PFSK-1 (cell line): Measurements from ENCODE around the gene TLNRD1.

ENCODE experiments used
- FOXP2 ChIP-seq: optimal IDR thresholded peaks from 2 replicates; pipeline ENCODE3; 2011; ENCODE audit warnings: borderline replicate concordance, control low read depth, inconsistent platforms; ENCODE audit not compliant: insufficient read depth; ENCODE audit errors: extremely low read length, extremely low read depth
- POLR2AphosphoS5 ChIP-seq: IDR thresholded peaks from 2 replicates; pipeline ENCODE4 v1.6.1; 2012; ENCODE audit warnings: low read depth, mild to moderate bottlenecking, control low read depth, low read length, moderate library complexity
- SIN3A ChIP-seq: IDR thresholded peaks from 2 replicates; pipeline ENCODE4 v1.6.1; 2012; ENCODE audit warnings: mild to moderate bottlenecking, low read length, moderate library complexity, borderline replicate concordance; ENCODE audit not compliant: insufficient read depth
- TAF1 ChIP-seq: IDR thresholded peaks from 2 replicates; pipeline ENCODE4 v1.6.1; 2012; ENCODE audit warnings: low read length, control low read depth, borderline replicate concordance; ENCODE audit not compliant: insufficient read depth
- TF ChIP-seq, protein P1 (sequence below), 2 experiments: IDR thresholded peaks; 2 replicates each; pipeline versions ENCODE4 v1.6.1 to v1.8.0; 2011 to 2012; ENCODE audit warnings: low read depth in 2 of 2, low read length in 2 of 2, control low read depth in 1 of 2, inconsistent platforms in 1 of 2, mild to moderate bottlenecking in 1 of 2, moderate library complexity in 1 of 2; ENCODE audit not compliant: insufficient read depth in 1 of 2

The TLNRD1 gene

GRCh38 chr15:81049835-81050234 lies 49.1 kb downstream of the TLNRD1 start:
- TF ChIP-seq, protein P1, sequence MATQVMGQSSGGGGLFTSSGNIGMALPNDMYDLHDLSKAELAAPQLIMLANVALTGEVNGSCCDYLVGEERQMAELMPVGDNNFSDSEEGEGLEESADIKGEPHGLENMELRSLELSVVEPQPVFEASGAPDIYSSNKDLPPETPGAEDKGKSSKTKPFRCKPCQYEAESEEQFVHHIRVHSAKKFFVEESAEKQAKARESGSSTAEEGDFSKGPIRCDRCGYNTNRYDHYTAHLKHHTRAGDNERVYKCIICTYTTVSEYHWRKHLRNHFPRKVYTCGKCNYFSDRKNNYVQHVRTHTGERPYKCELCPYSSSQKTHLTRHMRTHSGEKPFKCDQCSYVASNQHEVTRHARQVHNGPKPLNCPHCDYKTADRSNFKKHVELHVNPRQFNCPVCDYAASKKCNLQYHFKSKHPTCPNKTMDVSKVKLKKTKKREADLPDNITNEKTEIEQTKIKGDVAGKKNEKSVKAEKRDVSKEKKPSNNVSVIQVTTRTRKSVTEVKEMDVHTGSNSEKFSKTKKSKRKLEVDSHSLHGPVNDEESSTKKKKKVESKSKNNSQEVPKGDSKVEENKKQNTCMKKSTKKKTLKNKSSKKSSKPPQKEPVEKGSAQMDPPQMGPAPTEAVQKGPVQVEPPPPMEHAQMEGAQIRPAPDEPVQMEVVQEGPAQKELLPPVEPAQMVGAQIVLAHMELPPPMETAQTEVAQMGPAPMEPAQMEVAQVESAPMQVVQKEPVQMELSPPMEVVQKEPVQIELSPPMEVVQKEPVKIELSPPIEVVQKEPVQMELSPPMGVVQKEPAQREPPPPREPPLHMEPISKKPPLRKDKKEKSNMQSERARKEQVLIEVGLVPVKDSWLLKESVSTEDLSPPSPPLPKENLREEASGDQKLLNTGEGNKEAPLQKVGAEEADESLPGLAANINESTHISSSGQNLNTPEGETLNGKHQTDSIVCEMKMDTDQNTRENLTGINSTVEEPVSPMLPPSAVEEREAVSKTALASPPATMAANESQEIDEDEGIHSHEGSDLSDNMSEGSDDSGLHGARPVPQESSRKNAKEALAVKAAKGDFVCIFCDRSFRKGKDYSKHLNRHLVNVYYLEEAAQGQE (IDR thresholded peaks at IDR 0.05; ENCODE audit: insufficient read depth in 1 of 2, low read depth in 2 of 2, low read length in 2 of 2) = no peak
- TF ChIP-seq POLR2AphosphoS5 = no peak
- TF ChIP-seq SIN3A = no peak
- no peak for TF ChIP-seq FOXP2
- no peak for TF ChIP-seq TAF1

- no peak for TF ChIP-seq SIN3A
- no peak for TF ChIP-seq POLR2AphosphoS5
- TF ChIP-seq TAF1 = no peak
- TF ChIP-seq, protein P1 (IDR thresholded peaks at IDR 0.05; ENCODE audit: insufficient read depth in 1 of 2, low read depth in 2 of 2, low read length in 2 of 2) = no peak
- TF ChIP-seq FOXP2 = no peak
Observed at GRCh38 chr15:81050259-81050658, 49.5 kb downstream of the TLNRD1 start.

- TF ChIP-seq, protein P1 (IDR thresholded peaks at IDR 0.05; ENCODE audit: insufficient read depth in 1 of 2, low read depth in 2 of 2, low read length in 2 of 2) = no peak
- TF ChIP-seq SIN3A (no peak), FOXP2 (no peak), TAF1 (no peak), POLR2AphosphoS5 (no peak)
Observed at GRCh38 chr15:81050805-81051204, 50.1 kb downstream of the TLNRD1 start.

- TF ChIP-seq POLR2AphosphoS5 (no peak), TAF1 (no peak), SIN3A (no peak), FOXP2 (no peak)
- TF ChIP-seq, protein P1 (IDR thresholded peaks at IDR 0.05; ENCODE audit: insufficient read depth in 1 of 2, low read depth in 2 of 2, low read length in 2 of 2) = no peak
Observed at GRCh38 chr15:81052046-81052445, 51.3 kb downstream of the TLNRD1 start.

- TF ChIP-seq FOXP2 = no peak
- TF ChIP-seq POLR2AphosphoS5 = no peak
- TF ChIP-seq, protein P1 (IDR thresholded peaks at IDR 0.05; ENCODE audit: insufficient read depth in 1 of 2, low read depth in 2 of 2, low read length in 2 of 2) = no peak
- no peak for TF ChIP-seq TAF1
- TF ChIP-seq SIN3A = no peak
Observed at GRCh38 chr15:81053621-81054020, 52.9 kb downstream of the TLNRD1 start.
